GM12878 (cell line): ENCODE results near the gene EYS.

ENCODE experiments used
- CHD2 ChIP-seq: IDR thresholded peaks from 2 replicates; pipeline ENCODE4 v1.6.1; 2011; ENCODE audit warnings: low read depth, low read length, improper control_type of control experiment, borderline replicate concordance
- EP300 ChIP-seq, 2 experiments: fragments of 150-350 bp in 1 of 2; IDR thresholded peaks; 2 replicates each; pipeline ENCODE4 v1.6.1; 2011 to 2012; ENCODE audit warnings: low read depth in 2 of 2, low read length in 2 of 2, borderline replicate concordance in 1 of 2, improper control_type of control experiment in 1 of 2, inconsistent platforms in 1 of 2; ENCODE audit not compliant: control insufficient read depth in 1 of 2
- EZH2 ChIP-seq: IDR thresholded peaks from 2 replicates; pipeline ENCODE4 v1.6.1; 2012; ENCODE audit warnings: low read depth, mild to moderate bottlenecking, control low read depth, inconsistent platforms, low read length, borderline replicate concordance; ENCODE audit not compliant: control insufficient read depth
- FOXM1 ChIP-seq: IDR thresholded peaks from 2 replicates; pipeline ENCODE4 v1.6.1; 2012; ENCODE audit warnings: low read depth, mild to moderate bottlenecking, inconsistent platforms, low read length, moderate library complexity
- GABPA ChIP-seq: IDR thresholded peaks from 2 replicates; pipeline ENCODE4 v1.6.1; 2014; ENCODE audit warnings: antibody characterized with exemption, low read depth, mild to moderate bottlenecking, inconsistent platforms
- HDAC6 ChIP-seq: fragments of 200-600 bp; sonication (generic); IDR thresholded peaks from one replicate; pipeline ENCODE4 v1.8.0; 2017; ENCODE audit warnings: antibody characterized with exemption; ENCODE audit not compliant: unreplicated experiment
- JUND ChIP-seq: IDR thresholded peaks from 2 replicates; pipeline ENCODE4 v1.6.1; 2012; ENCODE audit warnings: low read depth, mild to moderate bottlenecking, low read length, improper control_type of control experiment, moderate library complexity
- NR2C2 ChIP-seq: IDR thresholded peaks from 2 replicates; pipeline ENCODE4 v1.6.1; 2011; ENCODE audit warnings: borderline replicate concordance, low read depth; ENCODE audit not compliant: control insufficient read depth, insufficient read length
- POLR2A ChIP-seq: IDR thresholded peaks from 2 replicates; pipeline ENCODE4 v1.6.1; 2011; ENCODE audit warnings: low read depth, mild to moderate bottlenecking, low read length
- POLR2AphosphoS5 ChIP-seq: IDR thresholded peaks from 2 replicates; pipeline ENCODE4 v1.6.1; 2011; ENCODE audit warnings: mild to moderate bottlenecking, low read length, inconsistent platforms
- RAD21 ChIP-seq: IDR thresholded peaks from 2 replicates; pipeline ENCODE4 v1.6.1; 2011; ENCODE audit warnings: mild to moderate bottlenecking, low read depth, low read length, moderate library complexity; ENCODE audit not compliant: insufficient read depth
- RCOR1 ChIP-seq: conservative IDR thresholded peaks from 2 replicates; pipeline ENCODE4 v1.6.1; 2012; ENCODE audit warnings: low read depth, low read length, improper control_type of control experiment
- TF ChIP-seq, protein P1 (sequence below), 3 experiments: IDR thresholded peaks in 2 of 3; conservative IDR thresholded peaks in 1 of 3; 2 replicates each; pipeline ENCODE4 v1.5.1; 2011; ENCODE audit warnings: low read depth in 3 of 3, low read length in 3 of 3, mild to moderate bottlenecking in 3 of 3, control low read depth in 2 of 3, moderate library complexity in 2 of 3, inconsistent platforms in 1 of 3, mixed read lengths in 1 of 3; ENCODE audit not compliant: control insufficient read depth in 2 of 3, insufficient read depth in 1 of 3; ENCODE audit errors: extremely low read depth in 1 of 3

DNA sequence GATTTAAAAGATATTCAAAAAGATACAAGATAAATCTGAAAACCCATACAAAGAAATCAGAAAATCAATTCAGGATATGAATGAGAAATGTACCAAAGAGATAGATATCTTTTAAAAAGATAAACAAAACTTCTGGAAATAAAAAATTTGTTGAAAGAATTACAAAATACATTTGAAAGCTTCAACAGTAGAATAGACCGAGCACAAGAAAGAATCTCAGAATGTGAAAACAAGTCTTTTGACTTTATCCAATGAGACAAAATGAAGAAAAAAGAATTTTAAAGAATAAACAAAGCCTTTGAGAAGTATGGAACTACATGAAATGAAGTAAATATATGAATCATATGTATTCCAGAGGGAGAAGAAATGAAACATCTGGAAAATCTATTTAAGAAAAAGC is 1011.0 kb downstream of the EYS start:
- TF ChIP-seq EP300 (IDR thresholded peaks at IDR 0.05; ENCODE audit: borderline replicate concordance in 1 of 2, control insufficient read depth in 1 of 2, low read depth in 2 of 2, low read length in 2 of 2) (no peak), GABPA (no peak), POLR2A (no peak), CHD2 (no peak), POLR2AphosphoS5 (no peak), EZH2 (no peak), HDAC6 (no peak), RCOR1 (no peak), FOXM1 (no peak), NR2C2 (no peak), JUND (no peak), RAD21 (no peak)
- TF ChIP-seq, protein P1, sequence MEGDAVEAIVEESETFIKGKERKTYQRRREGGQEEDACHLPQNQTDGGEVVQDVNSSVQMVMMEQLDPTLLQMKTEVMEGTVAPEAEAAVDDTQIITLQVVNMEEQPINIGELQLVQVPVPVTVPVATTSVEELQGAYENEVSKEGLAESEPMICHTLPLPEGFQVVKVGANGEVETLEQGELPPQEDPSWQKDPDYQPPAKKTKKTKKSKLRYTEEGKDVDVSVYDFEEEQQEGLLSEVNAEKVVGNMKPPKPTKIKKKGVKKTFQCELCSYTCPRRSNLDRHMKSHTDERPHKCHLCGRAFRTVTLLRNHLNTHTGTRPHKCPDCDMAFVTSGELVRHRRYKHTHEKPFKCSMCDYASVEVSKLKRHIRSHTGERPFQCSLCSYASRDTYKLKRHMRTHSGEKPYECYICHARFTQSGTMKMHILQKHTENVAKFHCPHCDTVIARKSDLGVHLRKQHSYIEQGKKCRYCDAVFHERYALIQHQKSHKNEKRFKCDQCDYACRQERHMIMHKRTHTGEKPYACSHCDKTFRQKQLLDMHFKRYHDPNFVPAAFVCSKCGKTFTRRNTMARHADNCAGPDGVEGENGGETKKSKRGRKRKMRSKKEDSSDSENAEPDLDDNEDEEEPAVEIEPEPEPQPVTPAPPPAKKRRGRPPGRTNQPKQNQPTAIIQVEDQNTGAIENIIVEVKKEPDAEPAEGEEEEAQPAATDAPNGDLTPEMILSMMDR (IDR thresholded peaks at IDR 0.05 in 2 of 3, conservative IDR thresholded peaks at IDR 0.05 in 1 of 3; ENCODE audit: control insufficient read depth in 2 of 3, extremely low read depth in 1 of 3, insufficient read depth in 1 of 3, low read depth in 3 of 3, low read length in 3 of 3): no peak
